ENCODE results near the gene MAOA. TPM values are rescaled to one million over a fixed set of nuclear protein-coding genes. Genes with fewer than 3 reads are reported as not detected.
A peak's percentile ranks its signal among the peaks of the same experiment; 100 is the strongest.
"Not testable (repeated sequence)": the region's sequence is repeated elsewhere in the genome, so short reads cannot be mapped to it uniquely, and the experiment has no call there.

Gene MAOA
- total RNA-seq, 2 donors from 2014 or later: 307 to 349 TPM

- H3K27me3 ChIP-seq: no peaks in the 10 kb centered on the region
- H3K27ac ChIP-seq: no peak overlapping the region
- H3K4me3 ChIP-seq: no peak overlapping the region
- H3K36me3 ChIP-seq: no peaks in the 10 kb centered on the region
- intact Hi-C loops (cut with DNase I): no loop called here
- TF ChIP-seq CTCF (IDR thresholded peaks at IDR 0.05): no peak
- DNase-seq: no peak
- no peaks in the 10 kb centered on the region for H3K4me1 ChIP-seq
- H3K9ac ChIP-seq (ENCODE audit: low read depth in 2 of 2, low read length in 2 of 2): no peak overlapping the region
- H3K9me3 ChIP-seq: no peaks in the 10 kb centered on the region
Observed at GRCh38 chrX:43718081-43718480, 62.0 kb downstream of the MAOA start.

GRCh38 chrX:43718546-43718945 is 62.4 kb downstream of the MAOA start:
- no peaks in the 10 kb centered on the region for H3K27me3 ChIP-seq
- H3K27ac ChIP-seq: no peak overlapping the region
- no peaks in the 10 kb centered on the region for H3K9me3 ChIP-seq
- no peaks in the 10 kb centered on the region for H3K4me1 ChIP-seq
- DNase-seq: no peak
- no peak overlapping the region for H3K4me3 ChIP-seq
- intact Hi-C loops (cut with DNase I): no loop called here
- H3K9ac ChIP-seq (ENCODE audit: low read depth in 2 of 2, low read length in 2 of 2): no peak overlapping the region
- no peaks in the 10 kb centered on the region for H3K36me3 ChIP-seq
- no peak for TF ChIP-seq CTCF (IDR thresholded peaks at IDR 0.05)

GRCh38 chrX:43718956-43719355 is 62.9 kb downstream of the MAOA start:
- Histone ChIP-seq H3K4me1 (no peaks in the 10 kb centered on the region), H3K9me3 (no peaks in the 10 kb centered on the region), H3K27ac (no peak overlapping the region), H3K4me3 (no peak overlapping the region), H3K36me3 (no peaks in the 10 kb centered on the region), H3K27me3 (no peaks in the 10 kb centered on the region), H3K9ac (ENCODE audit: low read depth in 2 of 2, low read length in 2 of 2) (no peak overlapping the region)
- DNase-seq: no peak
- intact Hi-C loops (cut with DNase I): no loop called here
- TF ChIP-seq CTCF (IDR thresholded peaks at IDR 0.05): no peak

- intact Hi-C loops (cut with DNase I): no loop called here
Observed at GRCh38 chrX:43720082-43720481, 64.0 kb downstream of the MAOA start.

GRCh38 chrX:43720961-43721360 is 64.9 kb downstream of the MAOA start:
- Histone ChIP-seq H3K4me1 (no peaks in the 10 kb centered on the region), H3K4me3 (no peak overlapping the region), H3K9ac (ENCODE audit: low read depth in 2 of 2, low read length in 2 of 2) (no peak overlapping the region), H3K36me3 (no peaks in the 10 kb centered on the region), H3K27ac (no peak overlapping the region), H3K9me3 (no peaks in the 10 kb centered on the region), H3K27me3 (no peaks in the 10 kb centered on the region)
- intact Hi-C loops (cut with DNase I): no loop called here
- no peak for DNase-seq
- TF ChIP-seq CTCF (IDR thresholded peaks at IDR 0.05): no peak

More at GRCh38 chrX:43720082-43720481, 64.0 kb downstream of the MAOA start:
- Histone ChIP-seq H3K9ac (ENCODE audit: low read depth in 2 of 2, low read length in 2 of 2) (no peak overlapping the region), H3K4me3 (no peak overlapping the region), H3K27ac (no peak overlapping the region), H3K9me3 (no peaks in the 10 kb centered on the region), H3K36me3 (no peaks in the 10 kb centered on the region), H3K4me1 (no peaks in the 10 kb centered on the region), H3K27me3 (no peaks in the 10 kb centered on the region)
- DNase-seq: no peak
- no peak for TF ChIP-seq CTCF (IDR thresholded peaks at IDR 0.05)

- H3K36me3 ChIP-seq; H3K9me3 ChIP-seq; H3K4me3 ChIP-seq; H3K9ac ChIP-seq (ENCODE audit: low read depth in 2 of 2, low read length in 2 of 2); H3K27ac ChIP-seq; DNase-seq; H3K27me3 ChIP-seq; intact Hi-C loops (cut with DNase I); H3K4me1 ChIP-seq: not testable (repeated sequence)
Observed at GRCh38 chrX:43725227-43725626, 69.1 kb downstream of the MAOA start.

GRCh38 chrX:43727254-43727653 is 71.2 kb downstream of the MAOA start:
- peak; percentile 60 for DNase-seq
- not testable (repeated sequence) for H3K27ac ChIP-seq

More at GRCh38 chrX:43727254-43727653, 71.2 kb downstream of the MAOA start:
- H3K27me3 ChIP-seq; H3K4me3 ChIP-seq; intact Hi-C loops (cut with DNase I); H3K9ac ChIP-seq (ENCODE audit: low read depth in 2 of 2, low read length in 2 of 2); H3K36me3 ChIP-seq; H3K4me1 ChIP-seq; H3K9me3 ChIP-seq: not testable (repeated sequence)
